ENCODE data around the gene ZBTB33. TPM values are rescaled to one million over a fixed set of nuclear protein-coding genes. Genes with fewer than 3 reads are reported as not detected.

Gene ZBTB33
- total RNA-seq, 4 donors from 2014 or later, result 19.5 to 29.7 (median 25.5) TPM

DNA sequence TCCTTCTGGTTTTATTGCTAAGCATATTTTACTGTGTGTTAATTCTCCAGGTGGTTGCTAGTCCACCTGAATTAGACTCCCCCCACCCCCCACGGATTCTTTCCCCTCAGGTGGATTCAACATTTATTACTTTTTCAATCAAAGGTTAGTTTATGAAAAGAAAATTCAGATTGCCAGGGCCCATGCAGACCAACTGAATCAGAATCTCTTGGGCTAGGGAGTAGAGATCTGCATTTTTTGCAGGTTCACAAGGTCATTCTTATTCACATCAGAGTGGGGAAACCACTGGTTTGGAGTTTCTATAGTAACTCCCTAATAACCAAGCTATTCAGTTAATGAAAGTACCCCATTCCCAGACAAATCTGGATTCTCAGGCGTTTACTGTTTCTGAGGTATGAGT is 50.9 kb downstream of the ZBTB33 start:
- no peak overlapping the region for H3K4me3 ChIP-seq
- H3K36me3 ChIP-seq, result no peaks in the 10 kb centered on the region
- DNase-seq (ENCODE audit: low spot score in 2 of 2), result no peak
- TF ChIP-seq, protein P1, sequence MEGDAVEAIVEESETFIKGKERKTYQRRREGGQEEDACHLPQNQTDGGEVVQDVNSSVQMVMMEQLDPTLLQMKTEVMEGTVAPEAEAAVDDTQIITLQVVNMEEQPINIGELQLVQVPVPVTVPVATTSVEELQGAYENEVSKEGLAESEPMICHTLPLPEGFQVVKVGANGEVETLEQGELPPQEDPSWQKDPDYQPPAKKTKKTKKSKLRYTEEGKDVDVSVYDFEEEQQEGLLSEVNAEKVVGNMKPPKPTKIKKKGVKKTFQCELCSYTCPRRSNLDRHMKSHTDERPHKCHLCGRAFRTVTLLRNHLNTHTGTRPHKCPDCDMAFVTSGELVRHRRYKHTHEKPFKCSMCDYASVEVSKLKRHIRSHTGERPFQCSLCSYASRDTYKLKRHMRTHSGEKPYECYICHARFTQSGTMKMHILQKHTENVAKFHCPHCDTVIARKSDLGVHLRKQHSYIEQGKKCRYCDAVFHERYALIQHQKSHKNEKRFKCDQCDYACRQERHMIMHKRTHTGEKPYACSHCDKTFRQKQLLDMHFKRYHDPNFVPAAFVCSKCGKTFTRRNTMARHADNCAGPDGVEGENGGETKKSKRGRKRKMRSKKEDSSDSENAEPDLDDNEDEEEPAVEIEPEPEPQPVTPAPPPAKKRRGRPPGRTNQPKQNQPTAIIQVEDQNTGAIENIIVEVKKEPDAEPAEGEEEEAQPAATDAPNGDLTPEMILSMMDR (IDR thresholded peaks at IDR 0.05), result no peak
- TF ChIP-seq POLR2A (IDR thresholded peaks at IDR 0.05) (no peak), POLR2AphosphoS5 (IDR thresholded peaks at IDR 0.05) (no peak), EP300 (IDR thresholded peaks at IDR 0.05) (no peak)
- H3K27me3 ChIP-seq, result no peaks in the 10 kb centered on the region
- no peaks in the 10 kb centered on the region for H3K4me1 ChIP-seq
- no peak overlapping the region for H3K27ac ChIP-seq
- WGBS, result 33% methylated on average over 2 of the region's 2 CpGs
- no peaks in the 10 kb centered on the region for H3K9me3 ChIP-seq

DNA sequence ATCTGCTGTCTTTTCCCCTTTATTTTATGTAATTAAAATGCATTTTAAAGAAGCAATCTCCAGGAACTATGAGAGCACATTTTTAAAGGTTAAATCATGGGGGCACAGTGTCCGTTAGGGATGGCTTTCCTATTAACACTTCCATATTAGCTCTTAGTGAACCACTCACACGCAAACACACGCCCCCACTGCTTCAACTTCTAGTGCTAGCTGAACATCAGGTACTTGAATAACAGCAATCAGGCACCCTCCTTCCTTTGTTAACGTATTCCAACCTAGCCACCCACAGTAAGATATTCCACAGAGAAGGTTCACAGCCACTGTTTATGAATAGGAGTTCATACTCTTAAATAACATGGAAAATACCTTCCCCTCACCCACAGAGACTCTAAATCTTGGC is 51.3 kb downstream of the ZBTB33 start:
- H3K4me3 ChIP-seq, result no peak overlapping the region
- TF ChIP-seq, protein P1 (IDR thresholded peaks at IDR 0.05), result no peak
- no peak for TF ChIP-seq POLR2AphosphoS5 (IDR thresholded peaks at IDR 0.05)
- no peak for TF ChIP-seq EP300 (IDR thresholded peaks at IDR 0.05)
- no peak for TF ChIP-seq POLR2A (IDR thresholded peaks at IDR 0.05)
- no peaks in the 10 kb centered on the region for H3K27me3 ChIP-seq
- 56% methylated on average over 4 of the region's 4 CpGs for WGBS
- H3K9me3 ChIP-seq, result no peaks in the 10 kb centered on the region
- no peak overlapping the region for H3K27ac ChIP-seq
- no peaks in the 10 kb centered on the region for H3K36me3 ChIP-seq
- DNase-seq (ENCODE audit: low spot score in 2 of 2), result no peak
- no peaks in the 10 kb centered on the region for H3K4me1 ChIP-seq

DNA sequence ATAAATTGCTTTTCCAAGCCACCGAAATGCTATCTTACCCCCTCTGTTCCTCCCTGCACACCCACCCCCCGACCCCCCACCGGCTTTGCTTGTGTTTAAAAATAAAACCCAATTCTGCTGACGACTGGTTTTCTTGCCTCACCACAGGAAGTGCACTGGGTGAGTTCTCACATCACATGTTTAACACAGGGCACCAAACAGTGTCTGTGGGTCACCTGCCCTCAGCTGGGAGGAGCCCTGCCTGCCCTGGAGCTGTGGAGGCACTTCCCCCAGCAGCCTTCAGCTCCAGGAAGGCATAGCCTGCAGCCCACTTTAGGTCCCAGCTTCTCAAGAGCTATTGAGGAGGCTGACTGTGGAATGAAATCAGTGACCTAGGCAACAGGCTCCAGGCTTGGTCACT is 51.8 kb downstream of the ZBTB33 start:
- Histone ChIP-seq H3K36me3 (no peaks in the 10 kb centered on the region), H3K27ac (no peak overlapping the region), H3K9me3 (no peaks in the 10 kb centered on the region), H3K4me3 (no peak overlapping the region), H3K27me3 (no peaks in the 10 kb centered on the region), H3K4me1 (no peaks in the 10 kb centered on the region)
- 30% methylated on average over 4 of the region's 4 CpGs for WGBS
- TF ChIP-seq EP300 (IDR thresholded peaks at IDR 0.05) (no peak), POLR2A (IDR thresholded peaks at IDR 0.05) (no peak), POLR2AphosphoS5 (IDR thresholded peaks at IDR 0.05) (no peak)
- TF ChIP-seq, protein P1 (IDR thresholded peaks at IDR 0.05), result no peak
- DNase-seq (ENCODE audit: low spot score in 2 of 2), result no peak

DNA sequence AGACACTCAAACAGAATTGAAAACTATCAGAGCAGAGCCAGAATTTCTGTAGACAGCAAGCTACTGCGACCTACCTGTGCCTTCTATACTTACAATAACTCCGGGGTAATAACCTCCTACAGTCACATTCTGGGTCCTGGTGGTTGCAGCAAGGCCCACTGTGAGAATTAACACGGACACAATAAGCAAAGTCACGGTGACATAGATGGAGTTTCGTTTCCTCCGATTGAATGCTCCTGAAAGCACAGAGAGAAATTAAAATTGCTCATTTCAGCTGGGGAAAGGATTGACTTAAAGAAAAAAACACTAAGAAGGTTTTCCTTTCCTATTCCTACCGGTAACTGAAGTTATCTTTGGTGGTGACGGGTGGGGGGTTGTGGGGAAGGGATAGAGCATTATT is 53.6 kb downstream of the ZBTB33 start:
- TF ChIP-seq POLR2AphosphoS5 (IDR thresholded peaks at IDR 0.05) (no peak), POLR2A (IDR thresholded peaks at IDR 0.05) (no peak), EP300 (IDR thresholded peaks at IDR 0.05) (no peak)
- TF ChIP-seq, protein P1 (IDR thresholded peaks at IDR 0.05), result no peak

DNA sequence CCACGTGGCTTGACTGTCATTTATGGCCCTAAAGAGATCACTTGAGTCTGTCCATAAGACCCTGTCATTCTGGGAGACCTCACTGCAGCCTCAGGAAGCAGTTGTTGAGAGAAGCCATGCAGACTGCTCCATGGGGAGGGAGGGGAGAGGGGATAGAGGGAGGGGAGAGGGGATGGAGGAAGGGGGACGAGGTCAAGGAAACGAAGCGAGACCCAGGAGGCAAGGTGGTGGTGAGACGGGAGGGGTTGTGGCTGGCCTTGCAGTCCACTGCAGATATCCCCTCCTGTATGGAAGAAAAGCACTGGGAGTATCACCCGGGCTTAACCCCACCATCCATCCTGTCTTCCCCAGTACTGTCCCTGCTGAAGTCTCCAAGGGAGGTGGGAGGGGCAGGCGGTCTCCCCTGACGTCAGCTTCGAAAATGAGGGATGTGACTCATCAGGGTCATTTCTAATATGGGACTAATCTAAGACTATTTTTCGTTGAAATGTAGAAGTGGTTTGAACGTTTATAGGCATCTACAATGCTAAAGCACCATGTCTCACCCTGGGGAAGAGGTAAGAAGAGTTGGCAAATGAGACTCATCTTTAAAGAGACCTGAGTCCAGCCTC is 55.0 kb downstream of the ZBTB33 start:
- no peak for DNase-seq (ENCODE audit: low spot score in 2 of 2)
- H3K27ac ChIP-seq, result no peak overlapping the region
- no peaks in the 10 kb centered on the region for H3K27me3 ChIP-seq
- TF ChIP-seq POLR2AphosphoS5 (IDR thresholded peaks at IDR 0.05), result no peak
- TF ChIP-seq EP300 (IDR thresholded peaks at IDR 0.05), result no peak
- TF ChIP-seq, protein P1 (IDR thresholded peaks at IDR 0.05), result no peak
- TF ChIP-seq POLR2A (IDR thresholded peaks at IDR 0.05), result no peak
- WGBS, result 55% methylated on average over 11 of the region's 11 CpGs
- peaks cover 11% of the 10 kb centered on the region for H3K4me1 ChIP-seq
- H3K36me3 ChIP-seq, result no peaks in the 10 kb centered on the region
- H3K4me3 ChIP-seq, result no peak overlapping the region
- no peaks in the 10 kb centered on the region for H3K9me3 ChIP-seq

More for the DNA sequence above, 53.6 kb downstream of the ZBTB33 start:
- no peaks in the 10 kb centered on the region for H3K36me3 ChIP-seq
- H3K9me3 ChIP-seq, result no peaks in the 10 kb centered on the region
- no peaks in the 10 kb centered on the region for H3K4me1 ChIP-seq
- WGBS, result 64% methylated on average over 8 of the region's 8 CpGs
- no peaks in the 10 kb centered on the region for H3K27me3 ChIP-seq
- DNase-seq (ENCODE audit: low spot score in 2 of 2), result no peak
- H3K4me3 ChIP-seq, result no peak overlapping the region
- H3K27ac ChIP-seq, result no peak overlapping the region

Data from suprapubic skin (tissue), 4 donors.